HG02981 (cell line): Measurements from ENCODE around the gene CMTM2.
A peak's percentile ranks its signal among the peaks of the same experiment; 100 is the strongest.
"Not testable (repeated sequence)": the region's sequence is repeated elsewhere in the genome, so short reads cannot be mapped to it uniquely, and the experiment has no call there.

Source experiments
- ATAC-seq: cut with Tn5 transposase; IDR thresholded peaks from one replicate; pipeline ENCODE4 v1.9.1; 2021; ENCODE audit warnings: mild to moderate bottlenecking, moderate library complexity; ENCODE audit not compliant: unreplicated experiment

Gene CMTM2

DNA sequence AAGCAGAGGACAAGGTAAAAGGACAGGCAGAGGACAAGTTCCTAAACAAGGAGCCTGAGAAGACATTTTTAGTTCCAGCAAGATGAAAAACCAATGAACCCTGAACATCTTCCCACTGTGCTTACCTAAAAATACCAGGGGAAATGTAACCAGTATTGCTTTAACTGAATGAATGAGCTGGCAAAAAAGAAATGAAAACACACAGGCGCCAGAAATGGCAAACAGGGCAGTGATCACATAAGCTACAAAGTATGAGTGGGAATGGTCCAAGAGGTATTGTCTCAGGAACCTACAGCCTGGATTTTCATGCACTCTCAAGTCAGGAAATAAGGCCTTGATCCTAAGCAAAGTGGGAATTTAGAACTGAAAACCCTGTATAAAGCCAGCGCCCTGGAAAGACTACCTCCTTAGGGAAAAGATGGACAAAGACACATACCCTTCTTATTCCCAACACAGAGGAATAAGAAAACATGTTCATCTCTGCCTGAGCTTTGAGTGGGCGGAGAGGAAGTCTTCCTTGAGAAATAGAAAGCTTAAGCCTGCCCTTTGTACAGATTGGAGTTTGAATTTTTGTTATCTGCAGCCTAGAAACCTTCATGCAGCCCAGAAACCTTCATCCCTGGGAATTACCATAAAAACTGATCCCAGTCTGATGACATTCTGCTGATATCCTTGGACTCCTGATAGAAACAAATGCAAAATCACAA, 2.1 kb downstream of the CMTM2 start:
- ATAC-seq, result no peak

DNA sequence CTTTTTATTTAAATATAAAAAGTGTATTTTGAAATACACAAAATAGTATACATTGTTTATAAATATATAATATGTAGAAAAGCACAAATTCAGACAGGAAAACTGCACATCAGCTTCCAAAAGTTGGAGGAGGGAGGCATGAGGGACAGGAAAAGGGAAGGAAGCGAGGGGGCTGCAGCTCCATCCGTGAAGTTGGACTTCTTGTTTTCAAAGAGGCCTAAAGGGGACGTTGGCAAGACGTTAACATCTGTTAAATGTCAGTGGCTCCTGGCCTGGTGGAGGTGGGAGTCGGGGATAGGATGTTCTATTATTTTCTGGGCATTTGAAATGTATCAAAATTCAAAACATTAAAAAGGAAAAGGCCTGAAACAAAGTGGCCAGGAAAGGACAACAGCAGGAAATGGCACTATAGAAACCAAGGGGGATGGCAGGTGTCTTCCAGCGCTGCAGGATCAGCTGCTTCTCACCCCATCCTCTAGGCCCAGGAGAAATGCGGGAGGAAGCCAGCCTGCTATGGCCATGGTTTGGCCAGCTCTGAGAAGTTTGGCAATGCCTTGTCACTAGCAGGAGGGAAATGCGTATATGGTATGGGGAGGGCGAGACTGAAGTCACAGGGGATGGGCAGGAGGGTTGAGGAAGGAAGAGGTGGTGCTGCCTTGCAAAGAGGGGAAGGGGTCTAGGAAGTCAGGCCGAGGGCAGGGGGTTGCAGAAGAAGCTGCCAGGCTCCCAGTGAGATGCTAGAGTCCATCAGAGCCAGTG, 6.4 kb downstream of the CMTM2 start:
- no peak for ATAC-seq

DNA sequence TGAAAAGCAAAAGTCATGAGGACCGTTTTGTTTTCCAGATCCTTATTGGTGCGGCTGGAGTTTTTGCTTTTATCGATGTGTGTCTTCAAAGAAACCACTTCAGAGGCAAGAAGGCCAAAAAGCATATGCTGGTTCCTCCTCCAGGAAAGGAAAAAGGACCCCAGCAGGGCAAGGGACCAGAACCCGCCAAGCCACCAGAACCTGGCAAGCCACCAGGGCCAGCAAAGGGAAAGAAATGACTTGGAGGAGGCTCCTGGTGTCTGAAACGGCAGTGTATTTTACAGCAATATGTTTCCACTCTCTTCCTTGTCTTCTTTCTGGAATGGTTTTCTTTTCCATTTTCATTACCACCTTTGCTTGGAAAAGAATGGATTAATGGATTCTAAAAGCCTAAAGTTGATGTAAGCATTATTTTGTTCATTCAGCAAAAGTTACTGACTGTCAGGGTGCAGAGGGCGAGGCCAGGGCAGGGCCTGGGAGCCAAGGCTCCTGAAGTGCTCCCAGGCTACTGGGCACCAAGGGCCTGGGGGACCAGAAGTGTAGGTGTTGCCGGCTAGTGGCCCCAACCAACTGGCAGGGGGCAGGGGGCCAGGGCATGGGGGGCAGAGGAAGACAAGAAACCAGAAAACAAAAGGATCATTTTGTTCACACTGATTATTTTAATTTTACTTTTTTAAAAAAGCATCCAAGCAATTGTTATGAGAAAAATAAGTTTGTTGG, 8.8 kb downstream of the CMTM2 start:
- ATAC-seq, result no peak

DNA sequence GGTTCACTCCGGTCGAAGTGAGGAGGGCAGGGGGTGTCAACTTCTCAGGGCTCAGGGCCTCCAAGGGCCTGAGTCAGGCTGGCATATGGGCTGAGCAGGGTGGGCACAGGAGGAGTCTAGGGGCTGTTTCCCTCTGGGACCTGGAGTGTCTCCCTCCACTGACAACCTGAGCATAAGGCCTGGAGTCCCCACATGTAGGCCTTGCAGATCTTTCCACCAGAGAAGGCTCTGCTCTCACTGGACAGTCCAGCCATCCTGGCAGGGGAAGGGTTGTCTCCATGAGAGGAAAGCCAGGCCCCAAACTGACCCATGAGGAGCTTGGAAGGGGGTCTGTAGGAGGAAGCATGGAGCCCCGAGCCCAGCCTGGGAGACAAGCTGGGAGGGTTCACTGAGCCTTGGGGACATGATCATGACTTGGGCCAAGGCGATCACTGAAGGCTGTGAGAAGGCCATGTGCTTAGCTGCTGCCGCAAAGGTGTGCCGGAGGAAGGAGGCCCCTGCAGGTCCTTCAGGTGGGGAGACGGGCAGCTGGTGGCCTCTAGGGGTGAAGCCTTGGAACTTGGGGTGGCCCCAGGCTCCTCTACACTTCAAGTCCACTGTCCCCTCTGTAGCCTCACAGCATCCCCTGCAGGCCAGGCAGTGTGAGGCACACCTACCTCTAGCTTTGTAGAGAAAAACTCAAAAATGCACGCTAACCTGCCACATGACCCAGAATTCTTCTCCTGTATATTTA, 9.9 kb downstream of the CMTM2 start:
- peak; percentile 61 for ATAC-seq

DNA sequence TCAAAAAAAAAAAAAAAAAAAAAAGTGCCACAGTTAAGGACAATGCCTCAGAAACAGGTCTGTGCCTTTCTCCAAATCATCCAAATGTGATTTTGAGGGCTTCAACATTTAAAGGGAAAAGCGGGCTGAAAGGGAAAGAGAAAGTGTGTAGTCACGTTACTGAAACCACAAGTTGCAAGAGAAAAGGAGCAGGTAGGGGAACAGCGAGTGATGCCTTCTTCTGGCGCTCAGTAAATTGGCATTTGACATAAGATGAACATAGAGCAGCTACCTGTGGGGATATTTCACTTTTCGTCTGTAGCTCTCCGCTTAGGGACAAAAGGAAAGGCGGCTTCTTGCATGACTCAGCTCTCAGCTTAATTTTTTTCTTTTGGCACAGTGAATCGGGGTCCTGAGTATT, 11.1 kb downstream of the CMTM2 start:
- ATAC-seq, result no peak

DNA sequence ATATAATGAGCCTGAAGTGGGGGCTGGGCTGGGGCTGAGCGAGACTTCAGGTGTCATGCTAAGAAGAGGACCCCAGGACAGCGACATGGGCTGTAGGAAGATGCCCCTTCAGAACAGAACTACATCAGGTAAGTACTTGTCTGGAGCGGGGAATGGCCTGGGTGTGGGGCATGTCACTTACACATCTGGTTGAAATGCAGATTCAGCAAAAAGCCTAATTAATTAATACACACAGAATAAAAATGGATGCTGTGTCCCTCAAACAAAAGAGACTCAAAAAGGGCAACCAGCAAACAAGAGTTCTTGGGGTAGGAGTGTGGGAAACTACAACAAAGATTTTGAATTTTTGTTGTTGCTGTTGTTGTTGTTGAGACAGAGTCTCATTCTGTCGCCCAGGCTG, 11.8 kb downstream of the CMTM2 start:
- ATAC-seq, result no peak

DNA sequence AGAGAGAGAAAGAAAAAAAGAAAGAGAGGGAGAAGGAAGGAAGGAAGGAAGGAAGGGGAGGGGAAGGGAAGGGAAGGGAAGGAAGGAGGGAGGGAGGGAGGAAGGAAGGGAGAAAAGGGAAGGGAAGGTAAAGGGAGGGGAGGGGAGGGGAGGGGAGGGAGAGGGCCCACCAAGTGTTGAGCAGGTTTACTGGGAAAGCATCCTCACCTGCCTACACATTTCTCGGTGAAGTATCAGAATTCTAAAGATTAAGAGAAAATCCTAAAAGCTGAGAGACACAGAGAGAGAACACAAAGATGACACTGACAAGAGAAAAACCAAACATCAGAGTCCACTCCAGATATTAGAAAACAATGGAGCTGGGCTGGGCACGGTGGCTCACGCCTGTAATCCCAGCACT, 13.0 kb downstream of the CMTM2 start:
- ATAC-seq, result no peak

DNA sequence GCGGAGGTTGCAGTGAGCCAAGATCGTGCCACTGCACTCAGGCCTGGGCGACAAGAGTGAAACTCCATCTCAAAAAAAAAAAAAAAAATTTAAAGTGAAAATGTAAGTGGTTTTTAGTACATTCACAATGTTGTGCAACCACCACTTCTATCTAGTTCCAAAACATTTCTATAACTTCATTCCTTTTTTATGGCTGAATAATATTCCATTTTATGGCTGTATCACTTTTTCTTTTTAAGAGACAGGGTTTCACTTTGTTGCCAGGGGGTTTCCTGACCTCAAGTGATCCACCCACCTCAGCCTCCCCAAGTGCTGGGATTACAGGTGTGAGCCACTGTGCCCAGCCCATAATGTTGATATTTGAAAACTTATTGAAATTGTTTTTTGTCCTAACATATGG, 13.6 kb downstream of the CMTM2 start:
- ATAC-seq, result no peak

DNA sequence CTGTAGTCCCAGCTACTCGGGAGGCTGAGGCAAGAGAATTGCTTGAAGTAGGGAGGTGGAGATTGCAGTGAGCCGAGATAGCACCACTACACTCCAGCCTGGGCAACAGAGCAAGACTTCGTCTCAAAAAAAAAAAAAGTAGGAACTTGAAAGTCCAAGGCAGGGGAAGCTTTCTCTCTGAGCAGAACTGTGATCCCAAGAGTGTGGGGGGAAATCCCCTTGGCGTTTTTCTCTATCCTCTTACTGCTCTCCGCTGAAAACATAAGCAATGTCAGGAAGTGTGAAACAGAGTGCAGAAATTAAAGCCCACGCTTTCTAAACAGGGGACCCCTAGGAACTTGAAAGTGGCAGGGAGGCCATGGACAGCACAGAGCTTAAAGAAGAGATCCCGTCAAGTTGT, 15.5 kb downstream of the CMTM2 start:
- ATAC-seq, result no peak

DNA sequence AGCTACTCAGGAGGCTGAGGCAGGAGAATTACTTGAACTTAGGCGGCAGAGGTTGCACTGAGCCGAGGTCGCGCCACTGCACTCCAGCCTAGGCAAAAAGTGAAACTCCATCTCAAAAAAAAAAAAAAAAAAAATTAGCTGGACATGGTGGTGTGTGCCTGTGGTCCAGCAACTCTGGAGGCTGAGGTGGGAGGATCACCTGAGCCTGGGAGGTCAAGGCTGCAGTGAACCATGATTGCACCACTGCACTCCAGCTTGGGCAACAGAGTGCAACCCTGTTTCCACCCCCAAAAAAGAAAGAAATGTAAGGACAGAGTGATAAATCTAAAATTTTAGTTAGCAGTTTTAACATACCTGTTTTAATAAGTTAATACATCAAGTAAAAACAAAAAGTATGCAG, 17.3 kb downstream of the CMTM2 start:
- ATAC-seq, result not testable (repeated sequence)

DNA sequence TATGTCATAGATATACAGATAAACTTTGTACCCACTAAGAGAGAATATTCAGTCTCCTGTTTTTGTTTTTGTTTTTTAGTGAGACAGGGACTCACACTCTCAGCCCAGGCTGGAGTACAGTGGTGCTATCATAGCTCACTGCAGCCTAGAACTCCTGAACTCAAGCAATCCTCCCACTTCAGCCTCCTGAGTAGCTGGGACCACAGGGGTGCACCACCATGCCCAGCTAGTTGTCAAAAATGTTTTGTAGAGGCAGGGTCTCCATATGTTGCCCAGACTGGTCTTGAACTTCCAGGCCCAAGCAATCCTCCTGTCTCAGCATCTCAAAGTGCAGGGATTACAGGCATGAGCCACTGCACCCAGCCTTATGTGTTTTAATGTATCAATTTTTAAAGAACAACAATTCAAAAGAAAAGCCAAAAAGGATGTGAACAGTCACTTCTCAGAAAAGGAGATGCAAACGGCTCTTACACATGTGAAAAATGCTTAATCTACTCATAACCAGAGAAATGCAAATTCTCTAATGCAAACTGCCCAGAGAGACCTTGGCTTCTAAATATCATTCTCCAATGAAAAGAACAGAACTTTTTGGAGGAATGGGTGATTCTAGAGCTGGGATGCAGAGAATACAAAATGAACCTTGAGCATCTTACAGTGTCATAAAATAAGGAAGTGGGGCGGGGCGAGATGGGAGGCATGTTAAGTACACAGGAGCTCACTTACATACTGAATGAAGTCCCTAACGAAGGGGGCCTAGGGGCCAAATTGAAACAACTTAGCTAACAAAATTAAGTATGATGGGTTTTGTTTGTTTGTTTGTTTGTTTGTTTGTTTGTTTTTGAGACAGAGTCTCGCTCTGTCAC, 18.0 kb downstream of the CMTM2 start:
- no peak for ATAC-seq

DNA sequence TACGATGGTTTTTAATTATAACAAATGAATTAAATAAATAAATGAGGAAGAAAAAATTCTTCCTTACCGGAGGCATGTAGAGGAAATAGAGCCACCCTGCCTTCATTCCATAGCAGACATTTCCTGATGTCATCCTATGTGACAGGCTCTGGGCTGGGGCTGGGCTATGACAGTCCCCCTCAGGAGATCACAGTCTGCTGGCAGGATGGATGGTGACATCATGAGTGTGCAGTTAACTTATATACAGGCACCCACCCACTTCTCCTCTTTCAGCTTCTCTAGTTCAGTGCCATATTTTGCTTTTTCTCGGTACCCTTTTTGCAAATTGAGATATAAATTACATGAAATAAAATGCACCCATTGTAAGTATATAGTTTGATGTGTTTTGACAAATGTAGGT, 18.8 kb downstream of the CMTM2 start:
- no peak for ATAC-seq

DNA sequence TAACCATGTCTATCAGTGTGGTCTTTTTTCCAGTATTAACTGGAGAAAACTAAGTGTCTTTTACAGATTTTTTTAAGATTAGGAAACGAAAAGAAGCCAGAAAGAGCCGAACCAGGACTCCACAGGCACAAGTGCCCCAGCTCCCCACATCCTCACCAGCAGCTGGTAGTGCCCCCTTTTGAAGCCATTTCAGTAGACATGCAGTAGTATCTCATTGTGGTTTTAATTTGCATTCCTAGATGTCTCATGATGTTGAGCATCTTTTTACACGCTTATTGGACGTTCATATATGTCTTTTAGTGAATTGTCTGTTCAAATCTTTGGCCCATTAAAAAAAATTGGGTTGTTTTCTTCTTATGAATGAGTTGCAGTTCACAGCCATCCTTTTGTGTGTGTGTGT, 20.5 kb downstream of the CMTM2 start:
- no peak for ATAC-seq

DNA sequence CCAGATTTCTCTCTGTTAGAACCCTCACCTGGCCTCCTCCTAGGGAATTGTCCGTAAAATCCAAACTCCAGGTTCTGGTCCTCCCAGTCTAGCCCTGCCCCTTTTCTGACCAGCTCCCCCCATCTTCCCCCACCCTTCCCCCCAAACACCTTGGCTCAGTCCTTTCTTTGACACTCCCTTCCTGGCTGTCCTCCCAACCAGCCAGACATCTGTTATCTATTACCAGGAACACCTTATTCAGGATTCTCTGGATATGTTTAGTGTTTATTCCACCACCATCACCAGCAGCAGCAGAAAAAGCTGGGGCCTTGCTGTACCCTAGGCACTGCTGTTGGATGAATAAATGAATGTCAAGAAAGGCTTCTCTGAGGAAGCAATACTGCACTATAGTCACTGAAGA, 21.2 kb downstream of the CMTM2 start:
- no peak for ATAC-seq

DNA sequence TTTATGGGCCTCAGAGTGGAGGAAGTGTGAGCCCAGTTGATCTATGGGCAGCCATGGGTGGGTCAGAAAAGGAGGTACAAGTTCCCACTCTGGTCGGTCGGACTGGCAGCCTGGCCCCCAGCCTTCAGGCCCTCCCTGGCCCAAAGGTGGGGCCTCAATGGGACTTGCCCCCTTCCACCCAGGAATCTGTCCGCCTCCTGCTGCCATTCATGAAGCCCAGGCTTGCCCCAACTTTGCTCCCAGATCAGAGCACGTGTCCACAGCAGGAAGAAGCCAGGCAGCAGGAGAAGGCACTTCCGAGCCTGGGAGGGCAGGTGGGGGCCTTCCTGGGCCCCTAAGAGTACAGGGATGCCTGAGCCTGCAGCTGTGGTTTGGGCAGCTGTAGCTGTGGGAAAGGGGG, 22.2 kb downstream of the CMTM2 start:
- ATAC-seq, result no peak

DNA sequence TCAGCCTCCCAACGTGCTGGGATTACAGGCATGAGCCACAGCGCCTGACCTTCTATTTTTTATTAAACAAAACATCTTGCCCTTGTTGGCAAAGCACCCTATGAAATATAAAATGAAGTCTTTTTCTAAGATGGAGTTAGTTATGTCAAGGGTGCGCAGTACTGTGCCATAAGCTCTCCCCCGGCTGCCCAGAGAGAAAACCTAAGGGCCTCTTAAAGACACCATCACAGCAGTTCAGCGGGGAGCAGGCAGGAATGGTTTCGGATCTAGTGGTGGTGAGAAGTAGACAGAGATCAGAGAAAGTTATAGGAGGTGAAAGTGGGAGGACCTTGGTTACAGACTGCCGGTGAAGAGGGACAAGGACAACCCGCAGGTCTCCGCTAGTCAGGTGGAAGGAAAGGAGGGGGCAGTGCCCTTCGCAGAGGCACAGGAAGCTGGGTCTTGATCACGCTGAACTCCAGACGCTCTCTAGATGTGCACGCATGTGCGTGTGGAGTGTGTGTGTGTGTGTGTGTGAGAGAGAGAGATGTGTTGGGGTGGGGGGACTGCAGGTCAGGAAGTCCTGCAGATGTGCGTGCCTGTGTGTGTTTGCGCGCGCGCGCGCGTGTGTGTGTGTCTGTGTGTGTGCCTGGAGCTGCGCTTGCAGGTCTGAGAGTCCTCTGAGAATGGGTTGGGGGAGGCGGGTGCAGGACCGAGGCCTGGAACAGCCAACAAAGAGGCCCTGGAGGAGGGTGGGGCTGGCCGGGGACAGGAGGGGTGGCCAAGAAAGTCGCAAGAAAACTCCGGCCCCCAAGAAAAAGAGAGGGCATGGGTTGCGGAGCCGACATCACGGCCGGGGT, 24.5 kb downstream of the CMTM2 start:
- no peak for ATAC-seq

DNA sequence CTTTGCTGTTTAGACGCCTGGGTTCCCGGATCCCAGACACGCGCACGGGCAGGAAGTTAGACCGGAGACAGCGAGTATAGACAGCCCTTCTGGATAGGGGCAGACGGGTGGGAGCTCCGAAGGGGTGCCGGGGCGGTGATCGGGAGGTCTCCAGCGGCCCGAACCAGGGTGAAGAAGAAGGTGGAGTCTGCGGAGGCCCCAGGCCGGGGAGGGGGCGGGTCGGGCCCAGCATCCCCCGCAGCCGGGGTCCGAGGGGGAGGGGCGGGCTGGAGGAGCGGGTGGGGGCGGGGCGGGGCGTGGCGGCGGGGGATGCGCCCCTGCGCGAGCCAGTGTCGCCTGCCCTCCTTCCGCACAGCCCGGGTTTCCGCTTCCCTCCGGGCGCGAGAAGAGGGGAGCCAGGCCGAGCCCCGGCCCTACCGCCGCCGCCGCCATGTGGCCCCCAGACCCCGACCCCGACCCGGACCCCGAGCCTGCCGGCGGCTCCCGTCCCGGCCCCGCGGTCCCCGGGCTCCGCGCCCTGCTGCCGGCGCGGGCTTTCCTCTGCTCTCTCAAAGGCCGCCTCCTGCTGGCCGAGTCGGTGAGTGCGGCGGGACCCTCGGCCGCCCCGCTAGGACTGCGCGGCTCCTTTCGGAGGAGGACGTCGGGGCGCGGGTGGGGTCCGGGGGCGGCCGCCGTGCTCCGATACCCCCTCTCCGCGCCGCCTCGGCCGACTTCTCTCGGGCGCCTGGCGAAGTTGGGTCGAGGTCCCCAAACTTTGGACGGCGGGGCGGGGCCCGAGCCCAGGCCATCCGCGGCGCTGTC, 25.3 kb downstream of the CMTM2 start, which contains the start of gene CMTM3:
CMTM3 (plus strand) TSS at position 329 of the 801 bp plus-strand sequence; CDS start at position 431, 102 bp downstream.
- peak; percentile 45 for ATAC-seq

DNA sequence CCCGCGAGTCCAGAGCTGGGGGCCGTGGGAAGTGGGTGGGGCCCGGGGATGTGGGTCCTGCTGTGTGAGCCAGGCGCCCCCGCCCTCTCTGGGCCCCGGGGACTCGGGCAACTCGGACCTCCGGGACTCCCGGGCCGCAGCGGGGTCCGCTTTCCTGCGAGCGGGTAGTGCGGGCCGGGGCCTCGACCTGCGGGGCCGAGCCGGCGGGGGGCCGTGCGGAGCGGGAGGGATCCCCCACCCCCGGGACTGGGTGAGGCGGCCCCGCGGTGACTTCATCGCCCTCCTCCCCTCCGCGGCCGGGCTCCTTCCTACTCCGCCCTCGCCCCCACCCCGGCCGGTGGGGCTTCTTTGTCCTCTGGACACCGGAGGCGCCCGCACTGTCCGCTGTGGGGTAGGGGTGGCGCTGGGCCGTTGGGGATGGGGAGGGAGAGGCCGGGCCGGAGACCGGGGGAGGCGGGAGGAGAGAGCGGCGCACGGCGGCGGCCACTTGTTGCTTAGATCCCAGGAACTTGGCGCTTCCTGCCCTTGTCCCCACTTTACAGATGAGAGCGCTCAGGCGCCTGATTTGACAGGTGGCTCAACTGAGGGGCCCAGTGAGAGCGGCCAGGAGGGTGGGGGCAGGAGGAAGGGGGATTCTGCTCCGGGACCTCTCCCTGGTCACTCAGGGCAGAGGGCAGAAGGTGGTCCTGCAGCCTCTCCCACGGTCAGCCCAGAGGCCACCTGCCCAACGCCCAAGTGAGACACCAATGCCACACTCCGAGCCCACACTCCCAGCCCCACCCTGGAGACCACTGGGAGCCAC, 26.1 kb downstream of the CMTM2 start:
- peak; percentile 0 for ATAC-seq
